ENCODE data around the gene MND1. TPM values are rescaled to one million over a fixed set of nuclear protein-coding genes. Genes with fewer than 3 reads are reported as not detected.

MND1 gene
- total RNA-seq, 1 experiment from 2014 or later = 7.9 TPM

DNA sequence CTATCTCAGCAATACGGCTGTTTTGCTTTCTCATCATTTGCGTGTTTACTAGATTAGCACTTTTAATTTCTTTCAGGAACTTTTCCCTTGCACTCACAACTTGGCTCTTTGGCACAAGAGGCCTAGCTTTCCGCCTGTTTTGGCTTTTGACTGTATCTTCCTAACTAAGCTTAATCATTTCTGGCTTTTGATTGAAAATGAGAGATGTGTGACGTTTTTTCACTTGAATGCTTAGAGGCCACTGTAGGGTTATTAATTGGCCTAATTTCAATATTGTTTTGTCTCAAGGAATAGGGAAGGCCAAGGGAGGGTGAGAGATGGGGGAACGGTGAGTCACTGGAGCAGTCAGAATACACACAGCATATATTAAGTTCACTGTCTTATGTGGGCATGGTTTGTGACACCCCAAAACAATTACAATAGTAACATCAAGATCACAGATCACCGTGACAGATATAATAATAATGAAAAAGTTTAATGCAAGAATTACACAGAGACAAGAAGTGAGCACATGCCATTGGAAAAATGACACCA, 27.3 kb downstream of the MND1 start:
- DNase-seq = no peak
- POLR2A ChIA-PET (ENCODE audit: unreplicated experiment) = no interaction called here
- Histone ChIP-seq H4K20me1 (ENCODE audit: low read length) (no peaks in the 10 kb centered on the region), H3K4me1 (ENCODE audit: insufficient read depth, low read length) (no peaks in the 10 kb centered on the region), H3K79me2 (ENCODE audit: low read length) (no peaks in the 10 kb centered on the region), H3K27me3 (ENCODE audit: low read length) (no peaks in the 10 kb centered on the region), H3K4me3 (ENCODE audit: low read length) (no peak overlapping the region), H3K9ac (ENCODE audit: low read length) (no peak overlapping the region), H3K27ac (ENCODE audit: low read length) (no peak overlapping the region), H3K36me3 (ENCODE audit: low read depth, low read length) (no peaks in the 10 kb centered on the region; the same call in 1 of the 2 replicates), H3K9me2 (replicated peaks; ENCODE audit: low read length) (no peaks in the 10 kb centered on the region), H2AFZ (ENCODE audit: low read length) (no peak overlapping the region), H3F3A (ENCODE audit: low read length, unreplicated experiment) (no peaks in the 10 kb centered on the region), H3K9me3 (ENCODE audit: low read length) (no peaks in the 10 kb centered on the region), H3K4me2 (ENCODE audit: low read length) (no peak overlapping the region)
- BruUV-seq (replicated peaks) = no TSS peak
- no peak for TF ChIP-seq EZH2 (IDR thresholded peaks at IDR 0.05; ENCODE audit: low read length, unreplicated experiment)
- TF ChIP-seq EZH2phosphoT487 (IDR thresholded peaks at IDR 0.05; ENCODE audit: borderline replicate concordance, low read length) = no peak
- ATAC-seq = no peak
- intact Hi-C loops (cut with micrococcal nuclease) = no loop called here
- CTCF ChIA-PET = no interaction called here

GRCh38 chr4:153372967-153373562, 28.6 kb downstream of the MND1 start:
- ATAC-seq (no peak), DNase-seq (no peak)
- ChIA-PET CTCF (no interaction called here), POLR2A (ENCODE audit: unreplicated experiment) (no interaction called here)
- Histone ChIP-seq H3K79me2 (ENCODE audit: low read length) (no peaks in the 10 kb centered on the region), H3K9me3 (ENCODE audit: low read length) (no peaks in the 10 kb centered on the region), H2AFZ (ENCODE audit: low read length) (no peak overlapping the region), H3K27ac (ENCODE audit: low read length) (no peak overlapping the region), H3K27me3 (ENCODE audit: low read length) (no peaks in the 10 kb centered on the region), H3K4me3 (ENCODE audit: low read length) (no peak overlapping the region), H4K20me1 (ENCODE audit: low read length) (no peaks in the 10 kb centered on the region), H3K36me3 (ENCODE audit: low read depth, low read length) (no peaks in the 10 kb centered on the region; the same call in 1 of the 2 replicates), H3F3A (ENCODE audit: low read length, unreplicated experiment) (no peaks in the 10 kb centered on the region), H3K4me2 (ENCODE audit: low read length) (no peak overlapping the region), H3K9ac (ENCODE audit: low read length) (no peak overlapping the region), H3K9me2 (replicated peaks; ENCODE audit: low read length) (no peaks in the 10 kb centered on the region), H3K4me1 (ENCODE audit: insufficient read depth, low read length) (no peaks in the 10 kb centered on the region)
- BruUV-seq (replicated peaks) = no TSS peak
- intact Hi-C loops (cut with micrococcal nuclease) = no loop called here
- no peak for TF ChIP-seq CTCF (conservative IDR thresholded peaks at IDR 0.05; ENCODE audit: low read depth, low read length)

GRCh38 chr4:153374442-153374841, 30.0 kb downstream of the MND1 start:
- no peaks in the 10 kb centered on the region for H3F3A ChIP-seq (ENCODE audit: low read length, unreplicated experiment)
- ATAC-seq = no peak
- H3K4me3 ChIP-seq (ENCODE audit: low read length) = no peak overlapping the region
- POLR2A ChIA-PET (ENCODE audit: unreplicated experiment) = no interaction called here
- no peak overlapping the region for H3K9ac ChIP-seq (ENCODE audit: low read length)
- H3K27me3 ChIP-seq (ENCODE audit: low read length) = no peaks in the 10 kb centered on the region
- H4K20me1 ChIP-seq (ENCODE audit: low read length) = no peaks in the 10 kb centered on the region
- no peak overlapping the region for H3K4me2 ChIP-seq (ENCODE audit: low read length)
- DNase-seq = no peak
- CTCF ChIA-PET = no interaction called here
- no peaks in the 10 kb centered on the region for H3K9me3 ChIP-seq (ENCODE audit: low read length)
- TF ChIP-seq EZH2phosphoT487 (IDR thresholded peaks at IDR 0.05; ENCODE audit: borderline replicate concordance, low read length) (no peak), EZH2 (IDR thresholded peaks at IDR 0.05; ENCODE audit: low read length, unreplicated experiment) (no peak), CTCF (conservative IDR thresholded peaks at IDR 0.05; ENCODE audit: low read depth, low read length) (no peak)
- H2AFZ ChIP-seq (ENCODE audit: low read length) = no peak overlapping the region
- H3K27ac ChIP-seq (ENCODE audit: low read length) = no peak overlapping the region
- no peaks in the 10 kb centered on the region for H3K4me1 ChIP-seq (ENCODE audit: insufficient read depth, low read length)
- no peaks in the 10 kb centered on the region; the same call in 1 of the 2 replicates for H3K36me3 ChIP-seq (ENCODE audit: low read depth, low read length)
- intact Hi-C loops (cut with micrococcal nuclease) = no loop called here
- H3K9me2 ChIP-seq (replicated peaks; ENCODE audit: low read length) = no peaks in the 10 kb centered on the region
- no TSS peak for BruUV-seq (replicated peaks)
- H3K79me2 ChIP-seq (ENCODE audit: low read length) = no peaks in the 10 kb centered on the region
